BLaER1 treated with 17β-estradiol and CSF1 and Interleukin-3, amounts not matched to agents 10 nM and 100 nM (cell line): ENCODE measurements around the gene FRMPD1.
A peak's percentile ranks its signal among the peaks of the same experiment; 100 is the strongest.
"Not testable (repeated sequence)": the region's sequence is repeated elsewhere in the genome, so short reads cannot be mapped to it uniquely, and the experiment has no call there.

Experiments used
- H3K27ac ChIP-seq, 11 experiments: shearing (Covaris generic); formaldehyde crosslinking; 2 replicates each; pipeline ENCODE4 v1.8.1; 2022
- H3K27me3 ChIP-seq, 11 experiments: shearing (Covaris generic); formaldehyde crosslinking; 2 replicates each; pipeline ENCODE4 v1.8.1; 2022
- H3K36me3 ChIP-seq, 11 experiments: shearing (Covaris generic); formaldehyde crosslinking; 2 replicates each; pipeline ENCODE4 v1.8.1; 2022
- H3K4me1 ChIP-seq, 10 experiments: shearing (Covaris generic); formaldehyde crosslinking; 2 replicates each; pipeline ENCODE4 v1.8.1; 2022
- H3K4me2 ChIP-seq, 11 experiments: shearing (Covaris generic); formaldehyde crosslinking; 2 replicates each; pipeline ENCODE4 v1.8.1; 2022
- H3K4me3 ChIP-seq, 10 experiments: shearing (Covaris generic); formaldehyde crosslinking; 2 replicates each; pipeline ENCODE4 v1.8.1; 2022
- H3K9ac ChIP-seq, 11 experiments: shearing (Covaris generic); formaldehyde crosslinking; 2 replicates each; pipeline ENCODE4 v1.8.1; 2022
- H3K9me3 ChIP-seq, 11 experiments: shearing (Covaris generic); formaldehyde crosslinking; replicated peaks in 1 of 11; 2 replicates each; pipeline ENCODE4 v1.8.1; 2022
- H4K20me1 ChIP-seq, 11 experiments: shearing (Covaris generic); formaldehyde crosslinking; 2 replicates each; pipeline ENCODE4 v1.8.1; 2022
- Cebpa-rat ChIP-seq, 11 experiments: shearing (Covaris generic); IDR thresholded peaks; 2 replicates each; pipeline ENCODE4 v1.8.1; 2022

Gene FRMPD1, protein sequence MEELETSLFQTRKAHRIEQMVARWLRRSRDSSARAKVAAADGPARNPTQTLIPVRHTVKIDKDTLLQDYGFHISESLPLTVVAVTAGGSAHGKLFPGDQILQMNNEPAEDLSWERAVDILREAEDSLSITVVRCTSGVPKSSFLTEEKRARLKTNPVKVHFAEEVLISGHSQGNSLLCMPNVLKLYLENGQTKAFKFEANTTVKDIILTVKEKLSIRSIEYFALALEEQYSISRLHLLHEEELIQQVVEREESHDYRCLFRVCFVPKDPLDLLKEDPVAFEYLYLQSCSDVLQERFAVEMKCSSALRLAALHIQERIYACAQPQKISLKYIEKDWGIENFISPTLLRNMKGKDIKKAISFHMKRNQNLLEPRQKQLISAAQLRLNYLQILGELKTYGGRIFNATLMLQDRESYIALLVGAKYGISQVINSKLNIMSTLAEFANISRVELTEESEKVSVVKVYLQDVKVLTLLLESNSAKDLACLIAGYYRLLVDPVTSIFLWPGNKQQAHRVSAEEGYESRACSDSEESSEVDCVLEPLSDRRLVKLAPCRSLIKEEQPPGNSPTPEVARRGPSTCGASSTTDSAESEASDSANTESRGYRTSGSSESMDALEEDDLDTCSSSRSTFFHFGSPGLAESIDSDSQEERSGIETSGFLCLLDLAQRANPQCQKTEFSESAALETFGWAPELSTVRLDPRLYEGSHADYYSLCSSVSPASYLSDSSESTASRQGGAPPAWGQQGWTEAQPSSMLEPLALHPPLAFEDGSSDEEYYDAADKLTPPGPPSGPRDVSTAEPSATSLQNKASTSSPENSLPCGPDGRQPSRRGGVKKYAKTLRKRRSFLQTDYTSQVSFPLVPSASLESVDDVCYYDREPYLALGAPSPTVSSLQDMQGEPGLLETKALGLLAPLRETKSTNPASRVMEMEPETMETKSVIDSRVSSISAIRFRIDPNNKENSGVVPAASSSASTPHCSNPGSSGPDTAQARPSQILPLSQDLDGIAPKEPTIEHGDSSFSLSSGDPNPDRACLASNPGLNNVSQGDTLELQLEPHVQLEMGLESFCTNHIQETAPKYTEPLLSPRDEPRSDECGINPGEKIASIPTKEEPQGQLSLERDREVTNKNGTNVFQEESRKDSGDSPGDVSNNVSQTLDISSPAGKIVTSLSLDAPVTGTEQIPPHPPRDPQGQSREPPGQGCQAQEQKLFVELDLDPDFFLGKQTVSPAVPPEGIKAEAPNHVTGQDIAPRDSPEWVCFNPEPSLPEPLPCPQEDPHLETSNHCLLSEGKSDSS (N-terminal part only)

DNA sequence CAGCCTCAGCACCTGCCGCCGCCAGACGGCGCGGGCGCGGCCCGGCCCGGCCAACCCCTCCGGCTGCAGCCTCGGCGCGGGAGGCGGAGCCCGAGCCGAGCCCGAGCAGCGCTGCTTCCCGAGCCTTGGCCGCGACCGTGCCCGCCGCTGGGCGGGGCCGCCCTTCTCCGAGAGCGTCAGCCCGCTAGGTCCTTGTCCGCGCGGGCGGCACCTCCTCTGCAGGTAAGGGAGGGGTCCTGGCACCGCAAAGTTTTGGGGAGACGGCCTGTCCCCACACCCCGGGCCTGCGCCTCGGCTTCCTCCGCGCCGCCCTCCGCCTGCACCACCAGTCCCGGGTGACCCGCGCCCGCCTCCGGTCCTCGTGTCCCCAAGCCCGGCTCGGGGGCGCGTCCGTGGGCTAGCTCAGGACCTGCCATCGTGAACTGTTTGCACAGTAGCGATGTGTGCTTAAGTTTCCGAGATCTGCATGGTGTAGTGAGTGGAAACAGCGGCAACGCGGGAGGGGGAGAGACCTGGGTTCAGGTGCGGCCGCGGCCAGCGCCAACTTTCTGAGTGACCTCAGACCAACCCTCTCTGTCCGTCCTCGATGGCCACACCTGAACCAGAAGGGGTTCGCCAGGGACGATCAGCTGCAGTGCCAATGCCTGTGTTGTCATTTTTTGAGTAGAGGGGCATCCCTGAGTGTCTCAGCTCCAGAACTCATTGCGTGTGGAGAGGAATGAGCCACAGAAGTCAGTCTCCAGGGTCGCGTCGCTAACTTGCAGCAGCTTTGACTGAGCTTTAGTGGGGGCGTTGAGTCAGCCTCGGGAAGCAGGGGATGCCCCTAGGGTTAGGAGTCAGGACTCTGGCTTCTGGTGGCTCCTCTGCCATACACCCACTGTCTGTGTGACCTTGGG lies at the start of gene FRMPD1:
Gene FRMPD1, plus strand, starts transcription at position 82 of the 896 bp plus-strand sequence. CDS start 41,688 bp downstream, outside the sequence.
- Histone ChIP-seq H3K27me3 (peaks cover 0 to 31% (median 7%) of the 10 kb centered on the region in 11 experiments; a peak in 11 of 22 replicates), H3K9ac (peak within 1 kb of the TSS; percentile 61 to 81 (median 72)), H3K4me1 (peaks cover 16 to 51% (median 35%) of the 10 kb centered on the region in 10 experiments)

DNA sequence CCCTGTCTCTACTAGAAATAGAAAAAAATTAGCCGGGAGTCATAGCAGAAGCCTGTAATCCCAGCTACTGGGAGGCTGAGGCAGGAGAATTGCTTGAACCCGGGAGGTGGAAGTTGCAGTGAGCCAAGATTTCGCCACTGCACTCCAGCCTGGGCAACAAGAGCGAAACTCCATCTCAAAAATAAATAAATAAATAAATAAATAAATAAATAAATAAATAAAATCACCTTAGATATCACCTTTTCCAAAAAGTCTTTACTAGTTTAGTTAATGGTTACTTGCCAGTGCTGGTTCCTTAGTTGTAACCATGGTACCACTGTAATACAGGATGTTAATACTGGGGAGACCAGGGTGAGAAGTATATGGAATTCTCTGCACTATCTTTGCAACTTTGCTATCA lies 48.7 kb upstream of the FRMPD1 start:
- H3K4me1 ChIP-seq, H3K4me3 ChIP-seq, H4K20me1 ChIP-seq, H3K36me3 ChIP-seq, H3K27ac ChIP-seq, H3K4me2 ChIP-seq, H3K9me3 ChIP-seq, H3K27me3 ChIP-seq, H3K9ac ChIP-seq: not testable (repeated sequence)

More for the DNA sequence above, at the start of gene FRMPD1:
- H3K9me3 ChIP-seq: no peaks in the 10 kb centered on the region
- no peak for TF ChIP-seq Cebpa-rat (IDR thresholded peaks at IDR 0.05)
- peak within 1 kb of the TSS; percentile 65 to 83 (median 74) for H3K4me3 ChIP-seq
- peak within 1 kb of the TSS in 8 of 11 experiments; percentile 12 to 66 (median 36); a peak in 15 of 22 replicates for H3K27ac ChIP-seq
- no peaks in the 10 kb centered on the region for H3K36me3 ChIP-seq
- peak within 1 kb of the TSS; percentile 94 to 100 (median 99) for H3K4me2 ChIP-seq
- peaks cover 0 to 11% (median 0%) of the 10 kb centered on the region in 11 experiments; a peak in 2 of 22 replicates for H4K20me1 ChIP-seq

- Histone ChIP-seq H3K4me1 (peaks cover 0 to 4% (median 0%) of the 10 kb centered on the region in 10 experiments; a peak in 4 of 20 replicates), H3K4me2 (no peak overlapping the region), H3K36me3 (no peaks in the 10 kb centered on the region), H4K20me1 (no peaks in the 10 kb centered on the region), H3K9me3 (no peaks in the 10 kb centered on the region), H3K9ac (no peak overlapping the region), H3K27ac (no peak overlapping the region), H3K27me3 (no peaks in the 10 kb centered on the region), H3K4me3 (no peak overlapping the region)
- no peak for TF ChIP-seq Cebpa-rat (IDR thresholded peaks at IDR 0.05)
These were observed 47.9 kb upstream of the FRMPD1 start for GRCh38 chr9:37602817-37603216.

GRCh38 chr9:37604296-37604695 lies 46.5 kb upstream of the FRMPD1 start:
- Histone ChIP-seq H3K4me1 (peaks cover 0 to 10% (median 0%) of the 10 kb centered on the region in 10 experiments; a peak in 4 of 20 replicates), H3K9ac (no peak overlapping the region), H3K27me3 (no peaks in the 10 kb centered on the region), H3K27ac (no peak overlapping the region), H3K4me2 (no peak overlapping the region), H3K4me3 (no peak overlapping the region), H4K20me1 (no peaks in the 10 kb centered on the region), H3K36me3 (no peaks in the 10 kb centered on the region), H3K9me3 (no peaks in the 10 kb centered on the region)
- TF ChIP-seq Cebpa-rat (IDR thresholded peaks at IDR 0.05): no peak

DNA sequence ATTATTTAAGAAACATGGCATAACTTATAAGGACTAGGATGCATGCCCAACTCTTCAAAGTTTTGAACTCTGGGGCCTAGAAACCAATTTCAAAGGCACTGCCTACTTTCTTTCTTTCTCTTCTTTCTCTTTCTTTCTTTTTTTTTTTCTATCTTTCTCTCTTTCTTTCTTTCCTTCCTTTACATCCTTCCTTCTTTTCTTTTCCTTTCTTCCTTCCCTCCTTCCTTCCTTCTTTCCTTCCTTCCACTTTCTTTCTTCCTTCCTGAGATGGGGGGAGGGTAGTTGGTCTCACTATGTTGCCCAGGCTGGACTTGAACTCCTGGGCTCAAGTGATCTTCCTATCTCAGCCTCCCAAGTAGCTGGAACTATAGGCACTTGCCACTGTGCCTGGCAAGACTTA lies 42.5 kb upstream of the FRMPD1 start:
- no peak for TF ChIP-seq Cebpa-rat (IDR thresholded peaks at IDR 0.05)

GRCh38 chr9:37609735-37610397 lies 40.9 kb upstream of the FRMPD1 start:
- Histone ChIP-seq H4K20me1 (no peaks in the 10 kb centered on the region), H3K4me3 (no peak overlapping the region), H3K27ac (no peak overlapping the region), H3K9me3 (no peaks in the 10 kb centered on the region), H3K4me1 (peaks cover 0 to 10% (median 0%) of the 10 kb centered on the region in 10 experiments; a peak in 4 of 20 replicates), H3K36me3 (no peaks in the 10 kb centered on the region), H3K27me3 (no peaks in the 10 kb centered on the region), H3K9ac (no peak overlapping the region), H3K4me2 (no peak overlapping the region)
- no peak for TF ChIP-seq Cebpa-rat (IDR thresholded peaks at IDR 0.05)

More for the DNA sequence above, 42.5 kb upstream of the FRMPD1 start:
- Histone ChIP-seq H3K9me3 (no peaks in the 10 kb centered on the region), H3K36me3 (no peaks in the 10 kb centered on the region), H3K4me2 (peak overlapping the region in 5 of 11 experiments; percentile 1 to 48 (median 3); a peak in 4 of 22 replicates), H3K27me3 (no peaks in the 10 kb centered on the region), H3K9ac (no peak overlapping the region), H3K4me3 (no peak overlapping the region), H3K4me1 (peaks cover 0 to 10% (median 0%) of the 10 kb centered on the region in 10 experiments; a peak in 4 of 20 replicates), H4K20me1 (no peaks in the 10 kb centered on the region), H3K27ac (no peak overlapping the region)

GRCh38 chr9:37611014-37611413 lies 39.7 kb upstream of the FRMPD1 start:
- Histone ChIP-seq H3K4me3 (no peak overlapping the region), H3K27me3 (no peaks in the 10 kb centered on the region), H3K4me1 (peaks cover 0 to 10% (median 0%) of the 10 kb centered on the region in 10 experiments; a peak in 4 of 20 replicates), H3K9ac (no peak overlapping the region), H3K9me3 (no peaks in the 10 kb centered on the region), H3K27ac (no peak overlapping the region), H3K36me3 (no peaks in the 10 kb centered on the region), H3K4me2 (no peak overlapping the region), H4K20me1 (no peaks in the 10 kb centered on the region)
- no peak for TF ChIP-seq Cebpa-rat (IDR thresholded peaks at IDR 0.05)
